ENCODE measurements around the gene SENP7.
A peak's percentile ranks its signal among the peaks of the same experiment; 100 is the strongest.

SENP7 gene

GRCh38 chr3:101518421-101518871, 5.4 kb upstream of the SENP7 start:
- Histone ChIP-seq H3K27me3 (replicated peaks) (no peaks in the 10 kb centered on the region), H3K4me3 (ENCODE audit: low read depth, low read length) (no peak overlapping the region), H3K27ac (no peak overlapping the region), H3K36me3 (replicated peaks) (no peaks in the 10 kb centered on the region)
- TF ChIP-seq CTCF (IDR thresholded peaks at IDR 0.05; ENCODE audit: low read depth, low read length, missing control alignments), result no peak
- in situ Hi-C loops (cut with HindIII; ENCODE audit: low pct_ligation_motif_present, low sequenced_read_pairs), result no loop called here
- DNase-seq, result no peak

GRCh38 chr3:101513419-101513986, 491 bp upstream of the SENP7 start:
- DNase-seq, result no peak

GRCh38 chr3:101512396-101512645, 691 bp downstream of the SENP7 start:
- in situ Hi-C loops (cut with HindIII; ENCODE audit: low pct_ligation_motif_present, low sequenced_read_pairs), result no loop called here
- H3K36me3 ChIP-seq (replicated peaks), result no peaks in the 10 kb centered on the region
- peak overlapping the region; percentile 97 for H3K27ac ChIP-seq
- H3K4me3 ChIP-seq (ENCODE audit: low read depth, low read length), result peak overlapping the region; percentile 70
- TF ChIP-seq CTCF (IDR thresholded peaks at IDR 0.05; ENCODE audit: low read depth, low read length, missing control alignments), result no peak
- no peak for DNase-seq
- no peaks in the 10 kb centered on the region for H3K27me3 ChIP-seq (replicated peaks)

More at GRCh38 chr3:101513419-101513986, 491 bp upstream of the SENP7 start:
- peak overlapping the region; percentile 97 for H3K27ac ChIP-seq
- no peaks in the 10 kb centered on the region for H3K27me3 ChIP-seq (replicated peaks)
- peak overlapping the region; percentile 70 for H3K4me3 ChIP-seq (ENCODE audit: low read depth, low read length)
- in situ Hi-C loops (cut with HindIII; ENCODE audit: low pct_ligation_motif_present, low sequenced_read_pairs), result no loop called here
- TF ChIP-seq CTCF (IDR thresholded peaks at IDR 0.05; ENCODE audit: low read depth, low read length, missing control alignments), result no peak
- H3K36me3 ChIP-seq (replicated peaks), result no peaks in the 10 kb centered on the region

- Histone ChIP-seq H3K27ac (no peak overlapping the region), H3K27me3 (replicated peaks) (no peaks in the 10 kb centered on the region), H3K36me3 (replicated peaks) (no peaks in the 10 kb centered on the region), H3K4me3 (ENCODE audit: low read depth, low read length) (no peak overlapping the region)
- in situ Hi-C loops (cut with HindIII; ENCODE audit: low pct_ligation_motif_present, low sequenced_read_pairs), result no loop called here
- TF ChIP-seq CTCF (IDR thresholded peaks at IDR 0.05; ENCODE audit: low read depth, low read length, missing control alignments), result no peak
- no peak for DNase-seq
These were observed 3.2 kb downstream of the SENP7 start for GRCh38 chr3:101509811-101510210.

GRCh38 chr3:101509281-101509680, 3.7 kb downstream of the SENP7 start:
- H3K36me3 ChIP-seq (replicated peaks), result no peaks in the 10 kb centered on the region
- DNase-seq, result no peak
- no peaks in the 10 kb centered on the region for H3K27me3 ChIP-seq (replicated peaks)
- H3K27ac ChIP-seq, result no peak overlapping the region
- in situ Hi-C loops (cut with HindIII; ENCODE audit: low pct_ligation_motif_present, low sequenced_read_pairs), result no loop called here
- TF ChIP-seq CTCF (IDR thresholded peaks at IDR 0.05; ENCODE audit: low read depth, low read length, missing control alignments), result no peak
- H3K4me3 ChIP-seq (ENCODE audit: low read depth, low read length), result no peak overlapping the region

- Histone ChIP-seq H3K27me3 (replicated peaks) (no peaks in the 10 kb centered on the region), H3K27ac (no peak overlapping the region), H3K4me3 (ENCODE audit: low read depth, low read length) (no peak overlapping the region), H3K36me3 (replicated peaks) (no peaks in the 10 kb centered on the region)
- in situ Hi-C loops (cut with HindIII; ENCODE audit: low pct_ligation_motif_present, low sequenced_read_pairs), result no loop called here
- no peak for DNase-seq
- TF ChIP-seq CTCF (IDR thresholded peaks at IDR 0.05; ENCODE audit: low read depth, low read length, missing control alignments), result no peak
These were observed 11.2 kb downstream of the SENP7 start for GRCh38 chr3:101501783-101502182.

All from brain microvascular endothelial cell (primary cell).